GM10266 (cell line): ENCODE data around the gene AHNAK.

ENCODE experiments used
- DNase-seq: peaks from one replicate; pipeline ENCODE4 v3.0.0; 2012; ENCODE audit errors: extremely low spot score
- CTCF ChIP-seq: IDR thresholded peaks from 2 replicates; pipeline ENCODE4 v1.5.1; 2012; ENCODE audit warnings: mild to moderate bottlenecking, low read depth; ENCODE audit not compliant: control insufficient read depth, insufficient read depth; ENCODE audit errors: missing control alignments

Gene AHNAK

GRCh38 chr11:62423012-62423411 is 123.6 kb downstream of the AHNAK start:
- no peak for DNase-seq
- TF ChIP-seq CTCF = no peak

GRCh38 chr11:62421996-62422395 is 124.6 kb downstream of the AHNAK start:
- no peak for DNase-seq
- no peak for TF ChIP-seq CTCF

GRCh38 chr11:62420882-62421281 is 125.7 kb downstream of the AHNAK start:
- no peak for DNase-seq
- no peak for TF ChIP-seq CTCF

- DNase-seq = no peak
- no peak for TF ChIP-seq CTCF
Observed at GRCh38 chr11:62419943-62420342, 126.7 kb downstream of the AHNAK start.

GRCh38 chr11:62419314-62419929 is 127.2 kb downstream of the AHNAK start:
- DNase-seq = no peak
- no peak for TF ChIP-seq CTCF

GRCh38 chr11:62418733-62419132 is 127.9 kb downstream of the AHNAK start, which contains the start of gene SCGB1A1:
Gene SCGB1A1 (plus strand): TSS chr11:62419033. CDS start chr11:62419096, 63 bp downstream.
- no peak for TF ChIP-seq CTCF
- DNase-seq = no peak

GRCh38 chr11:62418136-62418535 is 128.5 kb downstream of the AHNAK start:
- no peak for TF ChIP-seq CTCF

More at GRCh38 chr11:62418136-62418535, 128.5 kb downstream of the AHNAK start:
- no peak for DNase-seq
